Common myeloid progenitor, CD34-positive (primary cell): Measurements from ENCODE around the gene DNAJB13.
A peak's percentile ranks its signal among the peaks of the same experiment; 100 is the strongest.

Experiments used
- CTCF ChIA-PET: fragments of 350-600 bp; sonication (Branson Sonifier 250); formaldehyde crosslinking; loops from one replicate; lab custom pipeline; 2021; ENCODE audit warnings: antibody characterized with exemption; lab: Charles Lee
- POLR2A ChIA-PET: fragments of 350-600 bp; sonication (Branson Sonifier 250); formaldehyde crosslinking; loops from one replicate; lab custom pipeline; 2021; ENCODE audit warnings: antibody characterized with exemption; lab: Charles Lee
- DNase-seq, 3 donors: peaks; one replicate each; pipeline versions ENCODE4 v3.0.0 to v3.0.0-alpha.2; 2013
- H3K27ac ChIP-seq, 2 experiments: 1 replicate in 1 of 2; 2 replicates in 1 of 2; pipeline ENCODE4 v1.7.0; 2013; ENCODE audit warnings: inconsistent platforms in 2 of 2, low read length in 2 of 2, mild to moderate bottlenecking in 2 of 2, low read depth in 1 of 2, moderate library complexity in 1 of 2; ENCODE audit not compliant: severe bottlenecking in 2 of 2, insufficient read depth in 1 of 2, poor library complexity in 1 of 2
- H3K27me3 ChIP-seq, 5 experiments: replicated peaks in 2 of 5; 1 replicate in 3 of 5; 2 replicates in 2 of 5; pipeline versions ENCODE4 v1.6.1 to v1.7.0; 2013; ENCODE audit warnings: low read length in 4 of 5, mild to moderate bottlenecking in 2 of 5, moderate library complexity in 2 of 5, inconsistent platforms in 1 of 5; ENCODE audit not compliant: insufficient read depth in 5 of 5, control insufficient read depth in 4 of 5
- H3K36me3 ChIP-seq, 4 experiments: 1 replicate in 2 of 4; 2 replicates in 2 of 4; pipeline versions ENCODE4 v1.6.1 to v1.7.0; 2013; ENCODE audit warnings: low read length in 3 of 4, control low read depth in 1 of 4, mild to moderate bottlenecking in 1 of 4; ENCODE audit not compliant: control insufficient read depth in 4 of 4, insufficient read depth in 4 of 4
- H3K4me1 ChIP-seq, 4 experiments: 1 replicate in 3 of 4; 2 replicates in 1 of 4; pipeline versions ENCODE4 v1.6.1 to v1.7.1; 2013; ENCODE audit warnings: low read length in 3 of 4, mild to moderate bottlenecking in 3 of 4, control low read depth in 1 of 4, inconsistent platforms in 1 of 4, moderate library complexity in 1 of 4; ENCODE audit not compliant: control insufficient read depth in 4 of 4, insufficient read depth in 4 of 4; ENCODE audit errors: control extremely low read depth in 1 of 4
- H3K4me3 ChIP-seq, 7 experiments: 1 replicate in 4 of 7; 2 replicates in 3 of 7; pipeline versions ENCODE4 v1.5.1 to v1.7.0; 2013; ENCODE audit warnings: mild to moderate bottlenecking in 7 of 7, low read length in 6 of 7, moderate library complexity in 6 of 7, inconsistent platforms in 2 of 7, low read depth in 2 of 7, control low read depth in 1 of 7; ENCODE audit not compliant: insufficient read depth in 4 of 7, control insufficient read depth in 1 of 7; ENCODE audit errors: extremely low read depth in 1 of 7
- H3K9me3 ChIP-seq, 5 experiments: 1 replicate in 4 of 5; 2 replicates in 1 of 5; pipeline versions ENCODE4 v1.6.1 to v1.7.1; 2013; ENCODE audit warnings: low read length in 4 of 5, mild to moderate bottlenecking in 2 of 5, inconsistent platforms in 1 of 5, low read depth in 1 of 5, moderate library complexity in 1 of 5; ENCODE audit not compliant: control insufficient read depth in 4 of 5, insufficient read depth in 2 of 5; ENCODE audit errors: control extremely low read depth in 1 of 5
- WGBS: methylation state at CpG from one replicate; pipeline ENCODE4 v1.1.5; 2013; ENCODE audit not compliant: insufficient coverage; 5-methylcytosine and 5-hydroxymethylcytosine counted together

DNAJB13 gene

DNA sequence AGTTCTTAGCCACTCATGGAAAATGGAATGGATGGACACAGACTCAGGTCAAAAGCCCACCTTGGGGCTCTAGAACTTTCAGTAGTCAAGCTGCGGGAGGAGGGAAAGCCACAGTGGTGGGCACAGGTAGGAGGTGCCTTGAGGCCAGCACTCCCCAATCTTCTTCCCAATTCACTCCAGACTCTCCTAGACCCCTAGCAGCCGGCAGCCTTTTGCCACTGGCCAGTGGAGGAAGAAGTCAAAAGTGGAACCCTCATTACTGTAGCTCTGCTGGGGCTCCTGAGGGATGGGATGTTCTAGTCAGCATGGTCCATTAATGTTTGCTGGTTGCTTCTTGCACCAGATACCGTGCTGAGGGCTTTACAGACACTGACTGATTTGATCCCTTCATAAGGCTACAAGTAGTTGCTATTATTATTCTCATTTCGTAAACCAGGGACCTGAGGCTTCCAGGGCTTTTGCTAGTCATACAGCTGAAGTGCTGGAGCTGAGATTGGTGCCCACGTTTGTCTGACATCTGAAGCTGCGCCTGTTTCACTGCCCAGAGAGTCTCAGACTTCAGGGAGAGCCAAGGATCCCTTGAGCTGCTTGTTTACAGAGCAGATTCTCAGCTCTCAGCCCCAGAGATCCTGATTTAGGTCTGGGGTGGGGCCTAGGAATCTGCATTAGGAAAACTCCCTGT, 57.0 kb downstream of the DNAJB13 start:
- no peaks in the 10 kb centered on the region for H3K27me3 ChIP-seq
- H3K27ac ChIP-seq = no peak overlapping the region
- CTCF ChIA-PET = interaction anchor here (1.8 kb wide), 1 partner anchor 28 kb away, joined by 4 read pairs; no protein-coding TSS in a partner anchor
- no peak for DNase-seq
- H3K4me3 ChIP-seq = no peak overlapping the region
- WGBS = 91% methylated on average over 6 of the region's 6 CpGs
- H3K9me3 ChIP-seq = no peaks in the 10 kb centered on the region
- peaks cover 3 to 58% (median 45%) of the 10 kb centered on the region in 4 experiments for H3K4me1 ChIP-seq
- POLR2A ChIA-PET = interaction anchor here (0.5 to 0.8 kb wide), 2 partner anchors 10 to 21 kb away, joined by 3 read pairs; no protein-coding TSS in a partner anchor
- peaks cover 0 to 15% (median 6%) of the 10 kb centered on the region in 4 experiments for H3K36me3 ChIP-seq

DNA sequence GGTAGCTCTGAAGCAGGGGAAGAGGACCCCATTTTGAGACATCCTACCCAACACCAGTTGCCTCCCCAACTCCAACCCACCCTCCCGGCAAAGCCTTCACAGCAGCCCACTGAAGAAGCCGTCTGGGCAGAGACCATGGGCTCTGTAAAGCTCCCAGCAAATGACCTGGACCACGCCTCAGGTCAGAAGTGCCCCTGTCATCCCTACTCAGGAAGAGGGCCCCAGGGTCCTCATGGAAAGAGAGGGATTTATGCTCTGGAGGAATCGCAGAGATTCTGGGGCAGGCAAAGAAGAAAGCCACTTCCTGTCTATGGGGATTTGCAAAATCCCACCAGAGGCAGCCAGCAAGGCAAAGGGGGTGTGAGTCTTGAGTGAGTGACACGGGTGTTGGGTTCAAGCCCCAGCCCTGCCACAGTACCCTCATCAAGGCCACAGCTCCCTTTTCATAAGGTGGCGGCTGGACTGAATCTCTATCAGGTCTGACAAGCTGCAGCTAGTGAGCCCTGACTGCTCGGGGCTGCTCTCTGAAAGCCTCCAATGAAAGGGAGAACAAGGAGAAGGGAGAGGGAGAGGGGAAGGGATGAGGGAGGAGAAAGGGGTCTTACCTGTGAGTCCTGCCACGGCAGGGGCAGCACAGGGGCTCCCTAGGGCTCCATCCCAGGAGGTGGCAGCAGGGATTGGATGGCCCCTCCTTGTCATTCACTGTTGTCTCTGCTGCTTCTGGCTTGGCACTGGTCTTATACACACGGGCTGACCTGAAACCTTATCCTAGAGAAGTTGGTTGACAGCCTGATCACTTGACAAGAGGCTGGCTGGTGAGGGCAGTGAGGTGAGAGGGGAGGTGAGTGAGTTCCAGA, 57.8 kb downstream of the DNAJB13 start, which contains the start of gene UCP3:
TSS of gene UCP3 (minus strand) at position 713 of the 857 bp plus-strand sequence. CDS start 2,043 bp downstream, outside the sequence.
- Histone ChIP-seq H3K27ac (no peak within 1 kb of the TSS), H3K4me1 (peaks cover 3 to 63% (median 47%) of the 10 kb centered on the region in 4 experiments)

DNA sequence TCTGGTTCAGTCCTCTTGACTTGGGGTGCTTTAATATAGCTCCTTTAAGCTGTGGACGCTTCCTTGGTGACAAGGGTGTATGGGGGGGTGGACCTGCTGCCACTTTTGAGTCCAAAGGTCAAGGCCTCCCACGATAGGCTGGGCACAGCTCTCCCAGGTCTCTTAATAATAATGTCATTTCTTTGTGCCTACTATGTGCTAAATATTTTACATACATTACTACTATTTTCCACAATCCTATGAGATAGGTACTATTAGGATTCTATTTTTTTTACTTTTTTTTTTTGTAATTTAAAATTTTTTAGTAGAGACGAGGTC, 58.4 kb downstream of the DNAJB13 start:
- peaks cover 3 to 64% (median 48%) of the 10 kb centered on the region in 4 experiments for H3K4me1 ChIP-seq
- H3K27ac ChIP-seq = no peak overlapping the region
- no peak for DNase-seq
- no peak overlapping the region for H3K4me3 ChIP-seq
- no CpG with 5 or more reads among the region's 3 CpGs for WGBS
- peaks cover 0 to 8% (median 5%) of the 10 kb centered on the region in 4 experiments for H3K36me3 ChIP-seq
- no peaks in the 10 kb centered on the region for H3K27me3 ChIP-seq
- POLR2A ChIA-PET = no interaction called here
- H3K9me3 ChIP-seq = no peaks in the 10 kb centered on the region
- CTCF ChIA-PET = no interaction called here

More for the DNA sequence above, 57.8 kb downstream of the DNAJB13 start, which contains the start of gene UCP3:
- ChIA-PET POLR2A (interaction anchor here (0.8 kb wide), 1 partner anchor 10 kb away, joined by 3 read pairs; no protein-coding TSS in a partner anchor), CTCF (interaction anchor here (1.8 kb wide), 1 partner anchor 29 kb away, joined by 4 read pairs; no protein-coding TSS in a partner anchor)
- Histone ChIP-seq H3K9me3 (no peaks in the 10 kb centered on the region), H3K27me3 (no peaks in the 10 kb centered on the region), H3K4me3 (no peak within 1 kb of the TSS), H3K36me3 (peaks cover 0 to 11% (median 5%) of the 10 kb centered on the region in 4 experiments)
- no peak for DNase-seq
- WGBS = 92% methylated on average over 6 of the region's 9 CpGs

DNA sequence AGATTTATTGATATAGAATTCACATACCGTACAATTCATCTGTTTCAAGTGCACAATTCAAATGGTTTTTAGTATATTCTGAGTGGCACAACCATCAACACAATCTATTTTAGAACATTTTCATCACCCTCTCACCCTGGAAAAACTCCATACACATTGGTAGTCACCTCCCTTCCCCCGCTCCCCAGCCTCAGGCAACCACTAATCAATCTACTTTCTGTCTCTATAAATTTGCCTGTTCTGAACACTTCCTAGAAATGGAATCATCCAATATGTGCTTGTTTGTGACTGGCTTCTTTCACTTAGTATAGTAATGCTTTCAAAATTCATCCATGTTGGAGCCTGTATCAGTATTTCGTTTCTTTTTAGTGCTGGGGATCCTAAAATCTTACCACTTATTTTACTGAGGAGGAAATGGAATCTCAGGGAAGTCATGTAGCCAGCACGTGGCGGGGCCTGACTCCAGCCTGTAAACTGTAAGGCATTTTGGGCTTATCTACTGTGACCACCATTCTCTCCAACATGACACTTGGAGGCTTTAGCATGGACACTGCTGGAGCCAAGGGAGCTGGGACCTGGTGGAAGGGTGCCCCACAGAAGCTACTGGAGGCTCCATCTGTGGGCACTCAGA, 59.0 kb downstream of the DNAJB13 start:
- H3K27me3 ChIP-seq = no peaks in the 10 kb centered on the region
- H3K4me1 ChIP-seq = peaks cover 6 to 64% (median 48%) of the 10 kb centered on the region in 4 experiments
- ChIA-PET POLR2A (interaction anchor here (0.6 to 1.1 kb wide), 2 partner anchors 18 to 30 kb away, joined by 3 to 5 read pairs; no protein-coding TSS in a partner anchor), CTCF (interaction anchor here (0.8 to 1.3 kb wide), 5 partner anchors 10 to 44 kb away, joined by 3 to 5 read pairs (median 4); no protein-coding TSS in a partner anchor)
- H3K4me3 ChIP-seq = no peak overlapping the region
- no peak for DNase-seq
- H3K36me3 ChIP-seq = peaks cover 0 to 8% (median 5%) of the 10 kb centered on the region in 4 experiments
- no peak overlapping the region for H3K27ac ChIP-seq
- H3K9me3 ChIP-seq = no peaks in the 10 kb centered on the region
- WGBS = 100% methylated on average over 1 of the region's 5 CpGs

DNA sequence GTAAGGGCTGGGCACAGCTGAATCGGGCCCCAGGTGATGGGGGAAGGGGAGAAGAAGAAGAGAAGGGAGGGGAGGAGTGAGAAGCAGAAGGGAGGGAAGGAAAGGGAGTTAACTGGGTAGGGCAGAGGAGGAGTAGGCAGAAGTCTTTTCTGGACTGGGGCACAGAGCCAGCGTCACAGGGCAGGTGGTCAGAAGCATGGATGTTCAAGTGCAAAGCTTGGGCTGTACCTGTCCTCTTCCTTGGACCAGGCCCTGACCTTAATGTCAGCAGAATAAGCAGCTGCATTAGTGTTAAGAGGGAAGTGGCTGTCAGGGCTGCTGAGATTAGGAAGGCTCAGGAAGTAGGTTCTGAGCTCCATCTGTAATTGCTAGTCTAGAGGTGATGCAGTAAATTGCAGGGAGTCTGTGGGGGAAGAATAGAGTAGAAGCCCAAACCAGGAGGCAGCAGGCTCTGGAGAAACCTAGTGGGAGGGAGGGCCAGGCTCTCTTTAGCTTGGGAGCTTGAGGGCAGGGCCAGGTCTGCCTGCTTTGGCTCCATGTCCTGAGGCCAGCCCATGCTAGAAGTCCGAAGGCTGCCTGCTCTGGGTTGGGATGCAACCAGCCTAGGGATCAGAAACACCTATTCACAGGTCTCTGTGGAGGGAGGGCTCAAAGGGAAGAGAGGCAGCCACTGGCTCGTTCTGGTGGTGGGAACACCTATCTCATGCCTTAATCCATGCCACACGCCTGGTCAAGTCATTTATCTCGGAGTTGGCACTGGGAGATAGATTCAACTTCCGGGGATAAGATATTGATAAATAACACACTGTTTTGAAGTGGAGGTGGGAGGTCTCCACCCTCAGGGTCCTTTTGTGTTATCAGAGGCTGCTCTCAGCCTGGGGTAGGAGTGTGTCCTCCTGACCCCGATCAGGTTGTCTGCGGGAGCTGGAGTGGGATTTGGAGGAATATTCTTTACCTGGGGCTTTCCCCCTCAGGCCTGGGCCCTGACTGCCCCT, 59.8 kb downstream of the DNAJB13 start:
- ChIA-PET POLR2A (interaction anchor here (0.6 to 1.7 kb wide), 4 partner anchors 19 to 40 kb away, joined by 3 to 6 read pairs (median 4); partner anchors contain the start of gene UCP2), CTCF (interaction anchor here (0.8 to 1.3 kb wide), 5 partner anchors 10 to 44 kb away, joined by 3 to 5 read pairs (median 4); no protein-coding TSS in a partner anchor)
- no peak overlapping the region for H3K4me3 ChIP-seq
- 88% methylated on average over 5 of the region's 9 CpGs for WGBS
- H3K36me3 ChIP-seq = peaks cover 0 to 8% (median 5%) of the 10 kb centered on the region in 4 experiments
- H3K27me3 ChIP-seq = no peaks in the 10 kb centered on the region
- H3K27ac ChIP-seq = peak overlapping the region in 1 of 2 experiments; percentile 69
- peaks cover 7 to 62% (median 48%) of the 10 kb centered on the region in 4 experiments for H3K4me1 ChIP-seq
- H3K9me3 ChIP-seq = no peaks in the 10 kb centered on the region
- DNase-seq = peak in 2 of 3 donors; percentile 56 to 57
